GM12892 (cell line): ENCODE data around the gene RFPL1.

Experiments
- POLR2A ChIP-seq: IDR thresholded peaks from 2 replicates; pipeline ENCODE4 v1.6.1; 2011; ENCODE audit warnings: low read depth, low read length, control low read depth
- POLR2AphosphoS5 ChIP-seq: IDR thresholded peaks from 2 replicates; pipeline ENCODE4 v1.6.1; 2011; ENCODE audit warnings: low read depth, low read length, control low read depth
- TAF1 ChIP-seq: IDR thresholded peaks from 2 replicates; pipeline ENCODE4 v1.6.1; 2011; ENCODE audit warnings: low read depth, mild to moderate bottlenecking, control low read depth, low read length, borderline replicate concordance

GRCh38 chr22:29458551-29458950 lies 20.2 kb downstream of the RFPL1 start:
- no peak for TF ChIP-seq POLR2A
- TF ChIP-seq TAF1: no peak
- no peak for TF ChIP-seq POLR2AphosphoS5
